Muscle of back (tissue), 11 donors: Measurements from ENCODE around the gene ANTKMT. TPM values are rescaled to one million over a fixed set of nuclear protein-coding genes. Genes with fewer than 3 reads are reported as not detected.

Experiments used
- DNase-seq, 3 donors: peaks; one replicate each; pipeline versions ENCODE4 v3.0.0 to v3.0.0-alpha.2; 2013
- polyA plus RNA-seq, 10 donors: library from polyadenylated mRNA; unstranded; fragments of 120-200 nt; gene quantifications; one replicate each; pipeline ENCODE4 v1.2.1, GENCODE V29; 2013; ENCODE audit not compliant: insufficient read length in 10 of 10

The ANTKMT gene
- polyA plus RNA-seq, 10 donors: 6.4 to 18.5 (median 12.9) TPM

DNA sequence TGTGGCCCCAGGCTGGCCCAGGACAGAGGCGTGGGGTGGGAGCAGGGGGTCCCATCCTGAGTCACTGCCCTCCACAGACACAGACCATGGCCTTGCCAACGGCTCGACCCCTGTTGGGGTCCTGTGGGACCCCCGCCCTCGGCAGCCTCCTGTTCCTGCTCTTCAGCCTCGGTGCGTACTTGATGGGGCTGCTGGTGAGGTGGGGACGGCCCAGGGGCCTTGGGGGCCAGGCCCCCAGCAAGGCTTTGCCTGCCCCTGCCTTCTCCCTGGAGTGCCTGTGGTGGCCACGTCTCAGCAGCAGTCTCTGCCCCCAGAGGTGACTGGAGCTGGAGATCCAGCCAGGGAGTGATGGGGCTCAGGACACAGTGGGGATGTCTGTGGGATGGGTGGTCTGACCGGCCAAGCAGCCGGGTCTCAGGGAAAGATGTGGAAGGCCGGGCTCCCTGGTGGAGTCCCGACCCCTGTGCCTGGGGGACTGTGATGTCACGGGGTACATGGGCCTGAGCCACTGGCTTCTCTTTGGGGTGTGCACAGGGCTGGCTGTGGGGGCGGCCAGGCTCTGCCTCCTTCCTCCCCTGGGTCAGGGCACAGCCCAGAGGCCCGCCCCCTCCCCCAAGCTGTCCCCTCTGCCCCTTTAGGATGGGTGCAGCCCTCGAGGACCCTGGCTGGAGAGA, 41.8 kb downstream of the ANTKMT start:
- no peak for DNase-seq

DNA sequence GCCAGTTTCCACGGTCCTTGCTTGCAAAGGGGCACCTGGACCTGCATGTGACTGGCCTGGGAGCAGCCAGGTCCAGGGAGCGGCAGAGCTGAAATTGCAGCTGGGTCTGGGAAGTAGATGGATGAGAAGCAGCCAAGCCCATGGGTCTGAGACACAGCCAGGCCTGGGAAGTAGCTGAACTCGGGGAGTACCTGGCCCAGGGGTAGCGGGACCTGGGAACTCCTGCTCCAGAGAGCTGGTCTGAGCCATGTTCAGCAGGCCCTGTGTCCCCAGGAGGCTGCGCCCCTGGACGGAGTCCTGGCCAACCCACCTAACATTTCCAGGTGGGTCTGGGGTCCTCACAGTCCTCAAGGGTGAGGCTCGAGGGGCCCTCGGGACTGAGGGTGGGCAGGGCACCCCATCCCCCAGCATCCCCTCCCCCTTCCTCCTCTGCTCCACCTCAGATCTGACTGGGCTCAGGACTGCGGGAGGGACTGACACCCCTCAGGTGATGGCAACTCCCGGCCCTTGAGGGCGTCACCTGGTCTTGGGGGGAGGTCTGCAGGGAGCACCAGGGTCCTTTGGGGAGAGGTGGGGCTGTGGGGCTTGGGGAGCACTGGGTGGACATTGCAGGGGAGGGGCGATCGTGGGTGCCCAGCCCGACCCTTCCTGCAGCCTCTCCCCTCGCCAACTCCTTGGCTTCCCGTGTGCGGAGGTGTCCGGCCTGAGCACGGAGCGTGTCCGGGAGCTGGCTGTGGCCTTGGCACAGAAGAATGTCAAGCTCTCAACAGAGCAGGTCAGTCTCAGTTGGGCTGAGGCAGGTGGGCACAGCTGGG, 42.6 kb downstream of the ANTKMT start:
- no peak for DNase-seq

DNA sequence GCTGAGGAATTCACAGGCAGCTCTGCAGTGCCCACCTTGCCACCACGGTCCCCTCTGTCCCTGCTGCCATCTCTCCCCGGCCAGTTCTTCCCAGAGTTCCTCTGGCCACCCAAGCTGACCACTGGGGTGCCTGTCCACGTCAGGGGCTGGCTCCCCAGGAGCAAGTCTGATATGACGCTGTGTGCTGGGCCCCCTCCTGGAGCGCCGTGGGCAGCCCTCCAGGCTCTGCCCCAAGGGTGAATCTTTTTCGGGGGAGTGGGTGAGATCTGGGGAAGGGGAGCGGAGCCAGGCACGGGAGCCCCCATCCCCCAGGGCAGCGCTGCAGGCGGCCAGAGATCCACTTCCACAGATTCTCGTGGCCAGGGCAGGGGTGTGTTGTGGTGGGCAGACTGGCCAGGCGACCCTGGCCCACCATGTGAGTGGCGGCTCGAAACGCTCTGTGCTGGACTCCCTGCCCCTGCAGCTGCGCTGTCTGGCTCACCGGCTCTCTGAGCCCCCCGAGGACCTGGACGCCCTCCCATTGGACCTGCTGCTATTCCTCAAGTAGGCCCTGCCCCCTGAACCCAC, 43.3 kb downstream of the ANTKMT start:
- DNase-seq: no peak

DNA sequence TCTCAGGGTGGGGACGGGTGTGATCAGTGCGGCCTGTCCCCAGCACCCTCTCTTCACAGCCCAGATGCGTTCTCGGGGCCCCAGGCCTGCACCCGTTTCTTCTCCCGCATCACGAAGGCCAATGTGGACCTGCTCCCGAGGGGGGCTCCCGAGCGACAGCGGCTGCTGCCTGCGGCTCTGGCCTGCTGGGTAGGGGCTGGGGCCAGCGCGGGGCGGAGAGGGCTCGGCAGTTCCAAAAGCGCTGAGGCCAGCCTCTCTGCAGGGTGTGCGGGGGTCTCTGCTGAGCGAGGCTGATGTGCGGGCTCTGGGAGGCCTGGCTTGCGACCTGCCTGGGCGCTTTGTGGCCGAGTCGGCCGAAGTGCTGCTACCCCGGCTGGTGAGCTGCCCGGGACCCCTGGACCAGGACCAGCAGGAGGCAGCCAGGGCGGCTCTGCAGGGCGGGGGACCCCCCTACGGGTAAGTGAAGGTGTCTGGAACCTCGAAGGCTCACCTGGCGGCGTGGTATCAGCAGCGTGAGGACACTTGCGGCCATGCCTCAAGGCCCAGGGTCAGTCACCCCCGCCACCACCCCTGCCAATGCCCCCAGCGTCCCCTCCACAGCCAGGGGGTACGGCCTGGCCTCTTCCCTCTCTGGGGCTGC, 44.0 kb downstream of the ANTKMT start:
- DNase-seq: no peak

DNA sequence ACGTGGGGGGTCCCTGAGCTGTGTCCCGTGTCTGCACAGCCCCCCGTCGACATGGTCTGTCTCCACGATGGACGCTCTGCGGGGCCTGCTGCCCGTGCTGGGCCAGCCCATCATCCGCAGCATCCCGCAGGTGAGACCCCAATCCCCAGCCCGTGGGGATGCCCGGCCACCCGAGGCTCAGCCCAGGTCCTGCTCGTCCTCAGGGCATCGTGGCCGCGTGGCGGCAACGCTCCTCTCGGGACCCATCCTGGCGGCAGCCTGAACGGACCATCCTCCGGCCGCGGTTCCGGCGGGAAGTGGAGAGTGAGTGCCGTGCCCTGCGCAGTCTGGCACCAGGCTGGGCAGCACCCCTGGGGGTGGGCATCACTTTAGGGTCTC, 44.5 kb downstream of the ANTKMT start:
- no peak for DNase-seq

DNA sequence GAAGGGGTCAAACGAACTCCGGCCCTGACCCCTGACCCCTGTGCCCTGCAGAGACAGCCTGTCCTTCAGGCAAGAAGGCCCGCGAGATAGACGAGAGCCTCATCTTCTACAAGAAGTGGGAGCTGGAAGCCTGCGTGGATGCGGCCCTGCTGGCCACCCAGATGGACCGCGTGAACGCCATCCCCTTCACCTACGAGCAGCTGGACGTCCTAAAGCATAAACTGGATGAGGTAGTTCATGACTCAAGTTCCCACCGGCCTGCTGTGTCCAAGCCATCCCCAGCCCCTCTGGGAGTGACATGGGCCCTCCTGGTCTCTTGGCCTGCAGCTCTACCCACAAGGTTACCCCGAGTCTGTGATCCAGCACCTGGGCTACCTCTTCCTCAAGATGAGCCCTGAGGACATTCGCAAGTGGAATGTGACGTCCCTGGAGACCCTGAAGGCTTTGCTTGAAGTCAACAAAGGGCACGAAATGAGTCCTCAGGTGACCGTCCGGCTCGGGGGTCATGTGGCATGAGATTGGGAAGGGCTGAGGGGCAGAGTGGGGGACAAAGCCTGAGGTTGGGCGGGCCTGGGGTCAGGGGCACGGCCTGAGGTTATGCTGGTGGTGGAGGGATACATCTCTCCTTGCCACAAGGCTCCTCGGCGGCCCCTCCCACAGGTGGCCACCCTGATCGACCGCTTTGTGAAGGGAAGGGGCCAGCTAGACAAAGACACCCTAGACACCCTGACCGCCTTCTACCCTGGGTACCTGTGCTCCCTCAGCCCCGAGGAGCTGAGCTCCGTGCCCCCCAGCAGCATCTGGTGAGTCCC, 45.3 kb downstream of the ANTKMT start:
- no peak for DNase-seq

DNA sequence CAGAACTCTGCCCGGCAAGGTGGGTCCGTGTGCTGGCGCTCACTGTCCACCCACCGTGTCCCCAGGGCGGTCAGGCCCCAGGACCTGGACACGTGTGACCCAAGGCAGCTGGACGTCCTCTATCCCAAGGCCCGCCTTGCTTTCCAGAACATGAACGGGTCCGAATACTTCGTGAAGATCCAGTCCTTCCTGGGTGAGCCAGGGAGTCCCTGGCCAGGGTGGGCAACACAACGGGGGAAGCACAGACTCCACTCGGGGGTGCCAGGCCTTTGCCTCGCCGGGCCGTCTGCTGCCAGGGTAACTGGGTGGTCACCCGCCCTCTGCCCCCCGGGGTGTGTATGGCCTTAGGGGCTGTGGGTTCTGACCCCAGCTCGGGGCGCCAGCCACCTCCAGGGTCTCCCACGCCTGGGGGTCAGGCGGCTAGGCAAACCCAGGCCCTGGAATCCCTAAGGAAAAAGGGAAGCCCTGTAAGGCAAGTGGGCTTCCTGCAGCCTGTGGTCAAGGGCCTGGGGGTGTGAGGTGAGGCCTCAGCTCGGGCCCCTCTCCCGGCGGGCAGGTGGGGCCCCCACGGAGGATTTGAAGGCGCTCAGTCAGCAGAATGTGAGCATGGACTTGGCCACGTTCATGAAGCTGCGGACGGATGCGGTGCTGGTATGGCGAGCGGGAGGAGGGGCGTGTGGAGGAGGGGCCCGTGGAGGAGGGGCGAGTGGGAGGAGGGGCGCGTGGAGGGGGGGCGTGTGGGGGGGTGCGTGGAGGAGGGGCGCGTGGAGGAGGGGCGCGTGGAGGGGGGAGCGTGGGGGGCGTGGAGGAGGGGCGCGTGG, 46.1 kb downstream of the ANTKMT start:
- no peak for DNase-seq

DNA sequence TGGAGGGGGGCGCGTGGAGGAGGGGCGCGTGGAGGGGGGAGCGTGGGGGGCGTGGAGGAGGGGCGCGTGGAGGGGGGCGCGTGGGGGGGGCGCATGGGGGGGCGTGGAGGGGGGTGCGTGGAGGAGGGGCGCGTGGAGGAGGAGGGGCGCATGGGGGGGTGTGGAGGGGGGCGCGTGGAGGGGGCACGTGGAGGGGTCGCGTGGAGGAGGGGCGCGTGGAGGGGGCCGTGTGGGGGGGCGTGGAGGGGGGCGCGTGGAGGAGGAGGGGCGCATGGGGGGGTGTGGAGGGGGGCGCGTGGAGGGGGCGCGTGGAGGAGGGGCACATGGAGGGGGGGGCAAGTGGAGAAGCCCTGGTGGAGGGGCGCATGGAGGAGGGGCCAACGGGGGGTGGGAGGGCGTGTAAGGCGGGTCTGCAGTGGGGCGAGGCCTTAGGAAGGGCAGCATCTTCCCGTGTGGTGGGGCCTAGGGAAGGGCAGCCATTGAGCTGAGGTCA, 46.8 kb downstream of the ANTKMT start:
- no peak for DNase-seq

DNA sequence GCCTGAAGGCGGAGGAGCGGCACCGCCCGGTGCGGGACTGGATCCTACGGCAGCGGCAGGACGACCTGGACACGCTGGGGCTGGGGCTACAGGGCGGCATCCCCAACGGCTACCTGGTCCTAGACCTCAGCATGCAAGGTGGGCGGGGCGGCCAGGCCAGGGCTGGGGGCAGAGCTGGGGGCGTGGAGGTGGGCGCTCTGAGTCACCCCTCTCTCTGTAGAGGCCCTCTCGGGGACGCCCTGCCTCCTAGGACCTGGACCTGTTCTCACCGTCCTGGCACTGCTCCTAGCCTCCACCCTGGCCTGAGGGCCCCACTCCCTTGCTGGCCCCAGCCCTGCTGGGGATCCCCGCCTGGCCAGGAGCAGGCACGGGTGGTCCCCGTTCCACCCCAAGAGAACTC, 47.5 kb downstream of the ANTKMT start:
- DNase-seq: no peak

DNA sequence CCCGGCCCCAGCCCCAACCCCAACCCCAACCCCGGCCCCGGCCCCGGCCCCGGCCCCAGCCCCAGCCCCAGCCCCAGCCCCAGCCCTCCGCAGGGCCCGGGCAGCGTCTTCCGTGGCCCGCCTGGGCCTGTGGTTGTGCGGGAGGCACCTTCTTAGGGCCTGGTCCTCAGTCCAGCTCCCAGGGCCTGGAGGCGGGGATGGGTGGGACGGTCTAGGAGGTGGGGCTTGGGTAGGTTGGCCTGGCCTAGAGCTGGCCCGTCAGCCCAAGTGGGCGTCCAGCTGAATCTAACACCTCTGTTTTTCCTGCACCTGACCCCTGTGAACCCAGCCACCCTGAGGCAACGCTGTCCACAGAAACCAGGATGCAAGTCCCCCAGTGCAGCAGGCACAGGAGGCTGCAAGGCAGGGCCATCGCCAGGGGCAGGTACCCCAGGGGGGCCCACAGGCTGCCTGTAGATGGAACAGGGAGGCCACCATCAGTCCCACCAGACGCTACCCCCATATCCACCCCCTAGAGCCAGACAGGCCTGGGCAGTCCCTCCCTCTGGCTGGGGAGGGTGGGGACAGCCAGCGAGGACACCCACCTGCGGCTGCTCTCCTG, 48.3 kb downstream of the ANTKMT start:
- DNase-seq: no peak

DNA sequence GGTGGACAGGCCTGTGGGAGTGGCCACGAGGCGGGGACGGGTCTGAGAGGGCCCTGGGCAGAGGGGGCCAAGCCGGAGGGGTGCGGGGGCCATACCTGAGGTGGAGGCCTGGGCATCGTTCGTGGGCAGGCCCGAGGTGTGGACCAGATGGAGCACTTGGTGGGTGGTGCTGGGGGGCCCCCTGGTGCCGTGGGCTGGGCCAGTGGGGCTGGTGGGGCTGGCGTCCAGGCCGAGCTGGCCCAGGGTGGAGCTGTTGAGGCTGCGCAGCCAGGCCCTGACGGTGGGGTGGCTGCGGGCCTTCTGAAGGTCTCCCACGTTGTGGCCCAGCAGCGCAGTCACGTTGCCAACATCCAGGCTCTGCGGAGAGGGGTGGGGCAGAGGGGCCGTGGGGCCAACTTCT, 49.0 kb downstream of the ANTKMT start:
- no peak for DNase-seq

DNA sequence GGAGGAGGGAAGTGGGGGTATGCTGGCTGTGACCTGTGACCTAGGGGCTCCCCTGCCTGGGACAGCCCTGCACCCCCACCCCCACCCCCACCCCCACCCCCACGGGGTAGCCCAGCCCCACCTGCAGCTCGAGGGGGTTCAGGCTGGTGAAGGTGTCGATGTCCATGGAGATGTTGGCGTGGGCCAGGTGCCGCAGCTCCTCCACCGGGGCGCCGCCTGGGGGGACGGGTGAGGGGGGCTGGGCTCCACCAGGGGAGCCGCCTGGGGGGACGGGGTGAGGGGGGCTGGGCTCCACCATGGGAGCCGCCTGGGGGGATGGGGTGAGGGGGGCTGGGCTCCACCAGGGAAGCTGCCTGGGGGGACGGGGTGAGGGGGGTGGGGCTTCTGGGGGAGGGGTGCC, 49.5 kb downstream of the ANTKMT start:
- DNase-seq: no peak

Other genes with a start within 250 kb of the ANTKMT start
- gene CAPN15, start 193.4 kb upstream of the ANTKMT start, polyA plus RNA-seq: 10 to 100 TPM; 14.3 to 30.0 (median 24.0) TPM
- gene PRR35, start 160.8 kb upstream of the ANTKMT start, polyA plus RNA-seq: under 1 TPM in 5 of 10 donors, not detected in 5; 0.09 to 0.25 (median 0.12) TPM
- 1 to 10 TPM in 5 of 10 donors, under 1 TPM in 5; 0.77 to 1.5 (median 0.98) TPM for gene NHLRC4, start 154.1 kb upstream of the ANTKMT start, polyA plus RNA-seq
- gene PIGQ, start 151.2 kb upstream of the ANTKMT start, polyA plus RNA-seq: 10 to 100 TPM; 12.5 to 25.3 (median 16.8) TPM
- gene RAB40C, start 131.1 kb upstream of the ANTKMT start, polyA plus RNA-seq: 10 to 100 TPM in 8 of 10 donors, 1 to 10 TPM in 2; 8.9 to 15.7 (median 10.8) TPM
- under 1 TPM; 0.18 to 0.79 (median 0.40) TPM for gene WFIKKN1, start 90.2 kb upstream of the ANTKMT start, polyA plus RNA-seq
- 10 to 100 TPM; 28.0 to 61.3 (median 40.0) TPM for gene METTL26, start 84.8 kb upstream of the ANTKMT start, polyA plus RNA-seq
- 10 to 100 TPM in 4 of 10 donors, 1 to 10 TPM in 6; 8.0 to 12.5 (median 9.8) TPM for gene MCRIP2, start 79.3 kb upstream of the ANTKMT start, polyA plus RNA-seq
- gene WDR90, start 71.8 kb upstream of the ANTKMT start, polyA plus RNA-seq: 10 to 100 TPM; 10.7 to 26.2 (median 17.5) TPM
- 10 to 100 TPM; 34.3 to 74.1 (median 54.4) TPM for gene RHOT2, start 53.0 kb upstream of the ANTKMT start, polyA plus RNA-seq
- 1 to 10 TPM in 8 of 10 donors, under 1 TPM in 2; 0.85 to 1.8 (median 1.2) TPM for gene RHBDL1, start 45.5 kb upstream of the ANTKMT start, polyA plus RNA-seq
- 100 to 1,000 TPM in 4 of 10 donors, 10 to 100 TPM in 6; 73.3 to 119 (median 98.5) TPM for gene STUB1, start 40.7 kb upstream of the ANTKMT start, polyA plus RNA-seq
- gene JMJD8, start 36.8 kb upstream of the ANTKMT start, polyA plus RNA-seq: 10 to 100 TPM; 23.1 to 41.3 (median 29.5) TPM
- 1 to 10 TPM; 5.0 to 8.6 (median 7.1) TPM for gene WDR24, start 30.7 kb upstream of the ANTKMT start, polyA plus RNA-seq
- 1 to 10 TPM in 2 of 10 donors, under 1 TPM in 8; 0.22 to 1.1 (median 0.44) TPM for gene FBXL16, start 15.3 kb upstream of the ANTKMT start, polyA plus RNA-seq
- gene METRN, start 6.0 kb upstream of the ANTKMT start, polyA plus RNA-seq: 10 to 100 TPM; 18.5 to 34.8 (median 27.3) TPM
- 1 to 10 TPM in 4 of 10 donors, under 1 TPM in 6; 0.59 to 2.1 (median 0.96) TPM for gene CCDC78, start 5.3 kb downstream of the ANTKMT start, polyA plus RNA-seq
- gene HAGHL, start 6.0 kb downstream of the ANTKMT start, polyA plus RNA-seq: 1 to 10 TPM; 1.3 to 6.8 (median 2.0) TPM
- 10 to 100 TPM; 11.4 to 17.5 (median 15.0) TPM for gene CIAO3, start 19.9 kb downstream of the ANTKMT start, polyA plus RNA-seq
- 1 to 10 TPM in 2 of 10 donors, under 1 TPM in 8; 0.28 to 3.8 (median 0.55) TPM for gene MSLN, start 39.6 kb downstream of the ANTKMT start, polyA plus RNA-seq
- 10 to 100 TPM in 2 of 10 donors, 1 to 10 TPM in 8; 6.8 to 13.7 (median 9.0) TPM for gene RPUSD1, start 67.2 kb downstream of the ANTKMT start, polyA plus RNA-seq
- gene CHTF18, start 67.5 kb downstream of the ANTKMT start, polyA plus RNA-seq: 10 to 100 TPM in 9 of 10 donors, 1 to 10 TPM in 1; 9.3 to 20.5 (median 14.5) TPM
- gene GNG13, start 79.6 kb downstream of the ANTKMT start, polyA plus RNA-seq: under 1 TPM in 1 of 10 donors, not detected in 9; 0.16 TPM
- 10 to 100 TPM in 6 of 10 donors, 1 to 10 TPM in 4; 7.7 to 13.5 (median 10.4) TPM for gene LMF1, start 249.8 kb downstream of the ANTKMT start, polyA plus RNA-seq